ENCODE results near the gene SMTNL2. TPM values are rescaled to one million over a fixed set of nuclear protein-coding genes. Genes with fewer than 3 reads are reported as not detected.

SMTNL2 gene
- total RNA-seq, 1 experiment from 2014 or later, result 2.7 TPM

DNA sequence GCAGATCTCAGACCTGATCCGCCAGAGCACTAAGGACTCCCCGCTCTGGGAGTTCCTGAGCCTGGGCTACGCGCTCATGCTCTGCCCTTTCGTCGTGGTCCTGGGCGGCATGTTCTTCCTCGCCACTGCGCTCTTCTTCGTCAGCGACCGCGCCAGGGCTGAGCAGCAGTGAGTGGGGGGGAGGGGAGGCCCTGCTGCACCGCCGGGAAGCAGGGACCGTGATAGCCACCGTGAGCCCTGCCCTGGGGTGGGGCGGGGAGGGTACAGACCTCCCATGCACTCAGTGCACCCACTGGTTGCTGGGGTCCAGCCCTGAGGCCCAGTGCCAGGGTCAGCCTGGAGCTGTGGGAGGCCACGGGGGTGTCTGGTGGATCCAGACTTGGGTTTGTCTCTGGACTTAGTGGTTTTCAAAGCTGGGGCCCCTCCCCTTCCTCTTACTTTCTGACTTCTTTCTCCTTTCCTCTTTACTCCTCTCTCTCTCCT lies 48.0 kb upstream of the SMTNL2 start (continued):
- TF ChIP-seq, protein P1, sequence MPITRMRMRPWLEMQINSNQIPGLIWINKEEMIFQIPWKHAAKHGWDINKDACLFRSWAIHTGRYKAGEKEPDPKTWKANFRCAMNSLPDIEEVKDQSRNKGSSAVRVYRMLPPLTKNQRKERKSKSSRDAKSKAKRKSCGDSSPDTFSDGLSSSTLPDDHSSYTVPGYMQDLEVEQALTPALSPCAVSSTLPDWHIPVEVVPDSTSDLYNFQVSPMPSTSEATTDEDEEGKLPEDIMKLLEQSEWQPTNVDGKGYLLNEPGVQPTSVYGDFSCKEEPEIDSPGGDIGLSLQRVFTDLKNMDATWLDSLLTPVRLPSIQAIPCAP (CRISPR knock-in tag; IDR thresholded peaks at IDR 0.05), result 0 out of 2 replicates have a peak, but pooled peaks have one; percentile 50
- TF ChIP-seq EMX1 (CRISPR knock-in tag; IDR thresholded peaks at IDR 0.05) (peak; percentile 68; the same call in 1 of the 2 replicates), ZNF121 (CRISPR knock-in tag; IDR thresholded peaks at IDR 0.05) (peak; percentile 78), JAZF1 (CRISPR knock-in tag; IDR thresholded peaks at IDR 0.05) (no peak)

DNA sequence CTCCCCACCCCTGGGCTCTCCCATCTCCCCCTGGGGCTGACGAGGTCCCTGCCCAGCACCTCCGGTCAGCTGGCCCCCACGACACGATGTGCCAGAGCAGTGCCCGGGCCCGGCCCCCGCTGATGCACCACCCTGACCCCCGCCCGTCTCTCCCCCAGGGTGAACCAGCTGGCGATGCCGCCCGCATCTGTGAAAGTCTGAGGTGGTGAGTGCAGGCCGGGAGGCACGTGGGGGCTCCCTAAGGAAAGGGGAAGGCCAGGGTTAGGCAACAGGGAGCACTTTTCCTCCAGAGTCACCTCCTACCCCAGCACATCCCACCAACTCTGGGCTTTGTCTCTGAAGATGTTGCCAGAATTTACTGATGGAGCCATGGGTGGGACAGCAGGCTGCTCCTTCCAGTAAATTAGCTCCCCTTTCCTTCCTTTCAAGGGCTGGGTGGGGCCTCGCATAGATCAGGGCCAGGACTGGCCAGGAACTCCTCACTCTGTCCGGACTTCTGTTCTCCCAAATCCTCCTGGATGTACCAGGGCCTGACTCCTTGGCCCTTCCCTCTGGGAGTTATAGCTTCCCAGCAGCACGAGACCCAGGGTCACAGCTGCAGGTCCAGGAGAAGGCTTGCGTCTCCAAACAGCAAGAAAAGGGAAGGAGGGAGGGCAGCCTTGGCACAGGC lies 47.5 kb upstream of the SMTNL2 start:
- Mint-ChIP-seq H3K27ac (peak overlapping the region; percentile 57; the same call in 1 of the 2 replicates), H3K4me3 (no peak overlapping the region), H3K36me3 (peaks cover 12% of the 10 kb centered on the region), H3K4me1 (peaks cover 18% of the 10 kb centered on the region), H3K9me3 (no peaks in the 10 kb centered on the region), H3K27me3 (ENCODE audit: low read depth) (peaks cover 30% of the 10 kb centered on the region)
- ATAC-seq (no peak), DNase-seq (ENCODE audit: low spot score) (no peak)
- TF ChIP-seq, protein P2, sequence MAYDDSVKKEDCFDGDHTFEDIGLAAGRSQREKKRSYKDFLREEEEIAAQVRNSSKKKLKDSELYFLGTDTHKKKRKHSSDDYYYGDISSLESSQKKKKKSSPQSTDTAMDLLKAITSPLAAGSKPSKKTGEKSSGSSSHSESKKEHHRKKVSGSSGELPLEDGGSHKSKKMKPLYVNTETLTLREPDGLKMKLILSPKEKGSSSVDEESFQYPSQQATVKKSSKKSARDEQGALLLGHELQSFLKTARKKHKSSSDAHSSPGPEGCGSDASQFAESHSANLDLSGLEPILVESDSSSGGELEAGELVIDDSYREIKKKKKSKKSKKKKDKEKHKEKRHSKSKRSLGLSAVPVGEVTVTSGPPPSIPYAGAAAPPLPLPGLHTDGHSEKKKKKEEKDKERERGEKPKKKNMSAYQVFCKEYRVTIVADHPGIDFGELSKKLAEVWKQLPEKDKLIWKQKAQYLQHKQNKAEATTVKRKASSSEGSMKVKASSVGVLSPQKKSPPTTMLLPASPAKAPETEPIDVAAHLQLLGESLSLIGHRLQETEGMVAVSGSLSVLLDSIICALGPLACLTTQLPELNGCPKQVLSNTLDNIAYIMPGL (CRISPR knock-in tag; IDR thresholded peaks at IDR 0.05), result 0 out of 2 replicates have a peak, but pooled peaks have one; percentile 41
- TF ChIP-seq, protein P3, sequence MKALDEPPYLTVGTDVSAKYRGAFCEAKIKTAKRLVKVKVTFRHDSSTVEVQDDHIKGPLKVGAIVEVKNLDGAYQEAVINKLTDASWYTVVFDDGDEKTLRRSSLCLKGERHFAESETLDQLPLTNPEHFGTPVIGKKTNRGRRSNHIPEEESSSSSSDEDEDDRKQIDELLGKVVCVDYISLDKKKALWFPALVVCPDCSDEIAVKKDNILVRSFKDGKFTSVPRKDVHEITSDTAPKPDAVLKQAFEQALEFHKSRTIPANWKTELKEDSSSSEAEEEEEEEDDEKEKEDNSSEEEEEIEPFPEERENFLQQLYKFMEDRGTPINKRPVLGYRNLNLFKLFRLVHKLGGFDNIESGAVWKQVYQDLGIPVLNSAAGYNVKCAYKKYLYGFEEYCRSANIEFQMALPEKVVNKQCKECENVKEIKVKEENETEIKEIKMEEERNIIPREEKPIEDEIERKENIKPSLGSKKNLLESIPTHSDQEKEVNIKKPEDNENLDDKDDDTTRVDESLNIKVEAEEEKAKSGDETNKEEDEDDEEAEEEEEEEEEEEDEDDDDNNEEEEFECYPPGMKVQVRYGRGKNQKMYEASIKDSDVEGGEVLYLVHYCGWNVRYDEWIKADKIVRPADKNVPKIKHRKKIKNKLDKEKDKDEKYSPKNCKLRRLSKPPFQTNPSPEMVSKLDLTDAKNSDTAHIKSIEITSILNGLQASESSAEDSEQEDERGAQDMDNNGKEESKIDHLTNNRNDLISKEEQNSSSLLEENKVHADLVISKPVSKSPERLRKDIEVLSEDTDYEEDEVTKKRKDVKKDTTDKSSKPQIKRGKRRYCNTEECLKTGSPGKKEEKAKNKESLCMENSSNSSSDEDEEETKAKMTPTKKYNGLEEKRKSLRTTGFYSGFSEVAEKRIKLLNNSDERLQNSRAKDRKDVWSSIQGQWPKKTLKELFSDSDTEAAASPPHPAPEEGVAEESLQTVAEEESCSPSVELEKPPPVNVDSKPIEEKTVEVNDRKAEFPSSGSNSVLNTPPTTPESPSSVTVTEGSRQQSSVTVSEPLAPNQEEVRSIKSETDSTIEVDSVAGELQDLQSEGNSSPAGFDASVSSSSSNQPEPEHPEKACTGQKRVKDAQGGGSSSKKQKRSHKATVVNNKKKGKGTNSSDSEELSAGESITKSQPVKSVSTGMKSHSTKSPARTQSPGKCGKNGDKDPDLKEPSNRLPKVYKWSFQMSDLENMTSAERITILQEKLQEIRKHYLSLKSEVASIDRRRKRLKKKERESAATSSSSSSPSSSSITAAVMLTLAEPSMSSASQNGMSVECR (CRISPR knock-in tag; IDR thresholded peaks at IDR 0.05; ENCODE audit: borderline replicate concordance), result no peak
- ChIA-PET CTCF (interaction anchor here (0.8 to 8.2 kb wide), 6 partner anchors 14 to 116 kb away, joined by 3 to 57 read pairs (median 5); partner anchors contain the start of genes MYBBP1A and SPNS2), POLR2A (interaction anchor here (0.6 to 3.2 kb wide), 6 partner anchors 14 to 901 kb away, joined by 3 to 7 read pairs (median 4); partner anchors contain the start of gene SHPK)

DNA sequence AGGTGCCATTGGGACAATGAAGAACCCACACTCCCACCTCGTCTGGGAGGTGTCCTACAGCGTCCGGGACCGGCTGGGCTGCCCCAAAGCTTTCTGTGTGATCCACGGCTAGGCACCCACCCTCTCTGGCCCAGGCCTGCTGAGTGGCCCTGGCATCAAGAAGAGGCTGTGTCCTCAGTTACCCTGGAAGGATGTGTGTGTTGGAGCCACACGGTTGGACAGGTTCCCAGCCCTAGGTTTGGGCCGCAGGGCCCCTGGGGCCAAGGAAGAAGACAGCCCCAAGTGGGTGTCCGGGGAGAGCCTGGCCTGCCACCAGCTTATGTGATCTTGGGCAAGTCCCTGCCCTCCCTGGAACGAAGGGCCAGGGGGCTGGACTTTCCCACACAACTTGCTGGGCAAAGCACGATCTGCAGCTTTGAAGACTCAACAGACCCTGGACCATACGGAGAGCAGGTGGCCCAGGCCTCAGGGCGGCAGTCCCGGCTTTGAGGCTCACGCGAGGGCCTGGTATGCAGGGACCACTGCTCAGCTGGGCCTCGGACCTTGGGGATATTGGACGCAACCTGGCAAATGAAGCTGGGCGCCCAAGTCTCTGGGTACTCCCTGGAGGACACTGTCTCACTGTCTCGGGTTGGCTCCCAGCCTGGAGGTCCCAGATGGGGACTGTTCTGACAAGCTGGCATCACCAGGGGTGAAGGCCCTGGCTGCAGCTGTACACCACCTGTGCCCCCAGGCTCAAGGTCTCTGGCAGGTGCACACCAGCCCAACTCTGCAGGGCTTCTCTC lies 46.7 kb upstream of the SMTNL2 start:
- 0 out of 2 replicates have a peak, but pooled peaks have one; percentile 37 for TF ChIP-seq ZNF138 (CRISPR knock-in tag; conservative IDR thresholded peaks at IDR 0.05)
- TF ChIP-seq, protein P4, sequence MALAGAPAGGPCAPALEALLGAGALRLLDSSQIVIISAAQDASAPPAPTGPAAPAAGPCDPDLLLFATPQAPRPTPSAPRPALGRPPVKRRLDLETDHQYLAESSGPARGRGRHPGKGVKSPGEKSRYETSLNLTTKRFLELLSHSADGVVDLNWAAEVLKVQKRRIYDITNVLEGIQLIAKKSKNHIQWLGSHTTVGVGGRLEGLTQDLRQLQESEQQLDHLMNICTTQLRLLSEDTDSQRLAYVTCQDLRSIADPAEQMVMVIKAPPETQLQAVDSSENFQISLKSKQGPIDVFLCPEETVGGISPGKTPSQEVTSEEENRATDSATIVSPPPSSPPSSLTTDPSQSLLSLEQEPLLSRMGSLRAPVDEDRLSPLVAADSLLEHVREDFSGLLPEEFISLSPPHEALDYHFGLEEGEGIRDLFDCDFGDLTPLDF (CRISPR knock-in tag; IDR thresholded peaks at IDR 0.05), result no peak
- H3K27me3 Mint-ChIP-seq (ENCODE audit: low read depth), result peaks cover 22% of the 10 kb centered on the region
- CTCF ChIA-PET, result interaction anchor here (1.1 to 8.2 kb wide), 6 partner anchors 10 to 117 kb away, joined by 3 to 57 read pairs (median 6); partner anchors contain the start of gene SPNS2
- H3K27ac Mint-ChIP-seq, result no peak overlapping the region; the same call in 1 of the 2 replicates
- peaks cover 18% of the 10 kb centered on the region for H3K4me1 Mint-ChIP-seq
- H3K9me3 Mint-ChIP-seq, result no peaks in the 10 kb centered on the region
- no peak for DNase-seq (ENCODE audit: low spot score)
- no peak overlapping the region for H3K4me3 Mint-ChIP-seq
- no peak for ATAC-seq
- H3K36me3 Mint-ChIP-seq, result peaks cover 19% of the 10 kb centered on the region
- POLR2A ChIA-PET, result interaction anchor here (0.6 to 3.2 kb wide), 6 partner anchors 14 to 902 kb away, joined by 3 to 7 read pairs (median 4); partner anchors contain the start of gene SHPK

All from WTC11 (cell line).